IMR-90 (cell line): ENCODE measurements around the gene SMTNL1. TPM values are rescaled to one million over a fixed set of nuclear protein-coding genes. Genes with fewer than 3 reads are reported as not detected.

Experiments
- ATAC-seq: fragments of 200-7000 bp; cut with Tn5 transposase; 2 replicates; pipeline ENCODE4 v1.9.1; 2020; ENCODE audit warnings: low read depth, mild to moderate bottlenecking, moderate library complexity
- BruUV-seq: library from RNA; stranded (reverse); fragments of 400-500 nt; replicated peaks from 2 replicates; lab custom pipeline; 2021; lab: Mats Ljungman, UMichigan
- CTCF ChIA-PET: fragments of 300-600 bp; formaldehyde crosslinking; extraction: SDS; loops from one replicate; lab custom pipeline; 2021; ENCODE audit warnings: antibody characterized with exemption; lab: Yijun Ruan, JAX
- POLR2A ChIA-PET: fragments of 300-600 bp; sonication (Branson Sonifier 250); formaldehyde crosslinking; loops from one replicate; lab custom pipeline; 2022; ENCODE audit warnings: antibody characterized with exemption; ENCODE audit not compliant: unreplicated experiment; lab: Charles Lee
- DNase-seq: peaks from one replicate; pipeline ENCODE4 v3.0.0; 2013
- H2AFZ ChIP-seq: replicated peaks from 2 replicates; pipeline ENCODE3; 2013; ENCODE audit warnings: low read length, mild to moderate bottlenecking; ENCODE audit not compliant: poor library complexity
- H2AK5ac ChIP-seq: 2 replicates; pipeline ENCODE4 v1.6.1; 2013; ENCODE audit warnings: low read depth, low read length, inconsistent platforms
- H2AK9ac ChIP-seq: replicated peaks from 2 replicates; pipeline ENCODE3; 2013; ENCODE audit warnings: mild to moderate bottlenecking, low read depth, low read length, moderate library complexity; ENCODE audit not compliant: poor library complexity
- H2BK120ac ChIP-seq: 2 replicates; pipeline ENCODE4 v1.6.1; 2013; ENCODE audit warnings: low read depth, low read length, inconsistent platforms
- H2BK15ac ChIP-seq: 3 replicates; pipeline ENCODE4 v1.6.1; 2013; ENCODE audit warnings: low read depth, low read length, inconsistent platforms
- H2BK20ac ChIP-seq: 2 replicates; pipeline ENCODE4 v1.6.1; 2013; ENCODE audit warnings: low read depth, mild to moderate bottlenecking, inconsistent platforms, low read length, moderate library complexity
- H2BK5ac ChIP-seq: 2 replicates; pipeline ENCODE4 v1.6.1; 2013; ENCODE audit warnings: mild to moderate bottlenecking, low read depth, low read length, inconsistent platforms; ENCODE audit not compliant: poor library complexity, severe bottlenecking
- H3K14ac ChIP-seq: replicated peaks from 2 replicates; pipeline ENCODE4 v1.6.1; 2013; ENCODE audit warnings: low read depth, low read length, inconsistent platforms
- H3K18ac ChIP-seq: 2 replicates; pipeline ENCODE4 v1.6.1; 2013; ENCODE audit warnings: low read depth, low read length, control low read depth
- H3K23ac ChIP-seq: 2 replicates; pipeline ENCODE4 v1.6.1; 2013; ENCODE audit warnings: low read depth, low read length, inconsistent platforms
- H3K27ac ChIP-seq: 2 replicates; pipeline ENCODE4 v1.5.1; 2013; ENCODE audit warnings: mild to moderate bottlenecking, control low read depth, low read length; ENCODE audit not compliant: insufficient read depth
- H3K27me3 ChIP-seq: 2 replicates; pipeline ENCODE4 v1.6.1; 2013; ENCODE audit warnings: low read length; ENCODE audit not compliant: control insufficient read depth, insufficient read depth
- H3K36me3 ChIP-seq: 2 replicates; pipeline ENCODE4 v1.6.1; 2013; ENCODE audit warnings: low read length, mixed read lengths; ENCODE audit not compliant: control insufficient read depth, insufficient read depth
- H3K4ac ChIP-seq: 2 replicates; pipeline ENCODE4 v1.6.1; 2013; ENCODE audit warnings: low read depth, low read length, inconsistent platforms
- H3K4me1 ChIP-seq: 2 replicates; pipeline ENCODE4 v1.6.1; 2013; ENCODE audit warnings: low read length, mixed read lengths; ENCODE audit not compliant: control insufficient read depth, insufficient read depth
- H3K4me2 ChIP-seq: 2 replicates; pipeline ENCODE4 v1.6.1; 2013; ENCODE audit warnings: low read depth, mild to moderate bottlenecking, control low read depth, low read length, moderate library complexity
- H3K4me3 ChIP-seq: 2 replicates; pipeline ENCODE4 v1.5.1; 2013; ENCODE audit warnings: low read depth, mild to moderate bottlenecking, control low read depth, low read length, moderate library complexity; ENCODE audit not compliant: insufficient read depth
- H3K56ac ChIP-seq: 2 replicates; pipeline ENCODE4 v1.6.1; 2013; ENCODE audit warnings: low read length, inconsistent platforms; ENCODE audit not compliant: insufficient read depth; ENCODE audit errors: extremely low read depth
- H3K79me1 ChIP-seq, 2 experiments: 2 replicates each; pipeline ENCODE4 v1.6.1; 2013; ENCODE audit warnings: low read length in 2 of 2, inconsistent platforms in 1 of 2, low read depth in 1 of 2
- H3K9ac ChIP-seq: 2 replicates; pipeline ENCODE4 v1.6.1; 2013; ENCODE audit warnings: low read depth, low read length, control low read depth
- H3K9me1 ChIP-seq: 2 replicates; pipeline ENCODE4 v1.6.1; 2013; ENCODE audit warnings: low read length, inconsistent platforms; ENCODE audit not compliant: insufficient read depth
- H3K9me3 ChIP-seq: 2 replicates; pipeline ENCODE4 v1.6.1; 2013; ENCODE audit warnings: low read length; ENCODE audit not compliant: control insufficient read depth, insufficient read depth
- H4K20me1 ChIP-seq: 2 replicates; pipeline ENCODE4 v1.6.1; 2013; ENCODE audit warnings: low read length, inconsistent platforms; ENCODE audit not compliant: insufficient read depth
- H4K5ac ChIP-seq: 2 replicates; pipeline ENCODE4 v1.6.1; 2013; ENCODE audit warnings: mild to moderate bottlenecking, low read depth, low read length, control low read depth
- H4K8ac ChIP-seq, 2 experiments: 2 replicates each; pipeline ENCODE4 v1.6.1; 2013; ENCODE audit warnings: low read depth in 2 of 2, low read length in 2 of 2, control low read depth in 1 of 2, inconsistent platforms in 1 of 2
- H4K91ac ChIP-seq: 2 replicates; pipeline ENCODE4 v1.6.1; 2013; ENCODE audit warnings: low read depth, low read length, inconsistent platforms; ENCODE audit not compliant: insufficient read depth
- BHLHE40 ChIP-seq: fragments of 150-350 bp; IDR thresholded peaks from 2 replicates; pipeline ENCODE4 v1.6.1; 2016; ENCODE audit warnings: mild to moderate bottlenecking, low read depth, low read length
- CEBPB ChIP-seq: IDR thresholded peaks from 2 replicates; pipeline ENCODE4 v1.6.1; 2012; ENCODE audit warnings: low read depth, low read length, improper control_type of control experiment
- CHD1 ChIP-seq: IDR thresholded peaks from 2 replicates; pipeline ENCODE4 v1.6.1; 2012; ENCODE audit warnings: low read depth, low read length, improper control_type of control experiment
- MAZ ChIP-seq: IDR thresholded peaks from 2 replicates; pipeline ENCODE4 v1.6.1; 2012; ENCODE audit warnings: low read depth, mild to moderate bottlenecking, low read length, improper control_type of control experiment, moderate library complexity, borderline replicate concordance
- NFE2L2 ChIP-seq: fragments of 150-350 bp; IDR thresholded peaks from 2 replicates; pipeline ENCODE4 v1.6.1; 2016; ENCODE audit warnings: low read depth, mild to moderate bottlenecking, low read length
- POLR2A ChIP-seq: IDR thresholded peaks from 2 replicates; pipeline ENCODE4 v1.6.1; 2012; ENCODE audit warnings: mild to moderate bottlenecking, low read depth, low read length
- RAD21 ChIP-seq: IDR thresholded peaks from 2 replicates; pipeline ENCODE4 v1.6.1; 2012; ENCODE audit warnings: low read length, improper control_type of control experiment
- RCOR1 ChIP-seq: IDR thresholded peaks from 2 replicates; pipeline ENCODE4 v1.6.1; 2012; ENCODE audit warnings: mild to moderate bottlenecking, low read length, improper control_type of control experiment; ENCODE audit not compliant: insufficient replicate concordance
- dilution Hi-C: fragments of 300-500 bp; cut with HindIII; formaldehyde crosslinking; loops from one replicate; pipeline ENCODE4 v1.14.3; 2018; ENCODE audit warnings: low sequenced_read_pairs; ENCODE audit not compliant: unreplicated experiment
- in situ Hi-C: fragments of 300-500 bp; cut with MboI; formaldehyde crosslinking; loops from 3 replicates; pipeline ENCODE4 v1.14.3; 2019; ENCODE audit warnings: low sequenced_read_pairs, inconsistent platforms, mixed read lengths
- intact Hi-C: fragments of 100-400 bp; cut with micrococcal nuclease; formaldehyde crosslinking; loops from 2 replicates; pipeline ENCODE4 v1.10.0; 2022
- polyA plus RNA-seq, 3 experiments: library from polyadenylated mRNA; depleted of rRNA; stranded (reverse); fragments of >200 nt; gene quantifications; 2 replicates each; pipeline ENCODE4 v1.2.3, GENCODE V29; 2012; ENCODE audit warnings: low replicate concordance in 1 of 3
- total RNA-seq: library from RNA; depleted of rRNA; stranded (reverse); fragments of >200 nt; gene quantifications from 2 replicates; pipeline ENCODE4 v1.2.3, GENCODE V29; 2012
- TF ChIP-seq, protein P1 (sequence below): fragments of 150-350 bp; IDR thresholded peaks from 2 replicates; pipeline ENCODE4 v1.6.1; 2017; ENCODE audit warnings: mild to moderate bottlenecking, antibody characterized with exemption, low read length, low read depth
- TF ChIP-seq, protein P2 (sequence below): fragments of 150-350 bp; IDR thresholded peaks from 2 replicates; pipeline ENCODE4 v1.6.1; 2016; ENCODE audit warnings: low read depth, mild to moderate bottlenecking, low read length, moderate library complexity, borderline replicate concordance

Gene SMTNL1
- total and polyA plus RNA-seq, 2 of the 4 experiments (the other 2 are of a cell fraction), result not detected

DNA sequence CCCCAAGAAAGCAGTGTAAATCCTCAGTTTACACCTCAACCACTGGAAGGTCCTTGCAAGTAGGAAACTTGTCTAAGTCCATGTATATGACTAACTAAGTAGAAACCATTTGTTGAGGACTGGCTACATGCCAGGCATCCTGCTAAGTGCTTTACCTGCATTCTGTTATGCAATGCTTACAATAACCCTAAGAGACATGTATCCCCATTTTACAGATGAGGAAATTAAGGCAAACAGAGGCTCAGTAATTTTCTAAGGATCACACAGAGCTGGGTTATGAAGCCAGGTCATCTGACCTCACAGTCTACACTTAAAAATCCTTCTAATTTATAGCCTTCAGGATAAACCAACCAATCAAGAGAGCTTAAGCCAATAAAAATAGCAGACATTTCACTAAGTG is 8.4 kb upstream of the SMTNL1 start:
- ChIA-PET POLR2A (interaction anchor here (0.6 kb wide), 1 partner anchor 193 kb away, joined by 3 read pairs; the partner anchor contains the start of gene SSRP1), CTCF (interaction anchor here (1.5 kb wide), 1 partner anchor 71 kb away, joined by 3 read pairs; no protein-coding TSS in a partner anchor)
- Histone ChIP-seq H2BK5ac (no peak overlapping the region), H3K9ac (no peak overlapping the region), H2AK9ac (no peak overlapping the region), H2BK15ac (no peak overlapping the region), H3K27me3 (no peaks in the 10 kb centered on the region), H2BK120ac (no peak overlapping the region), H3K18ac (no peak overlapping the region), H4K20me1 (peaks cover 8% of the 10 kb centered on the region; the same call in 1 of the 2 replicates), H2BK20ac (no peak overlapping the region), H4K8ac (no peak overlapping the region), H3K14ac (no peak overlapping the region), H3K79me1 (peaks cover 21 to 33% of the 10 kb centered on the region in 2 experiments), H4K91ac (no peak overlapping the region), H3K4me1 (peaks cover 5% of the 10 kb centered on the region; the same call in 1 of the 2 replicates), H2AFZ (no peak overlapping the region), H3K4ac (no peak overlapping the region), H3K36me3 (peaks cover 4% of the 10 kb centered on the region; the same call in 1 of the 2 replicates), H3K9me1 (no peaks in the 10 kb centered on the region), H3K4me3 (no peak overlapping the region), H3K23ac (no peak overlapping the region), H3K56ac (no peak overlapping the region), H3K9me3 (no peaks in the 10 kb centered on the region), H3K4me2 (no peak overlapping the region), H3K27ac (no peak overlapping the region), H2AK5ac (no peak overlapping the region), H4K5ac (no peak overlapping the region)
- in situ Hi-C loops (loop anchor here (5.0 kb wide), 2 partner anchors 72 to 187 kb away; no protein-coding TSS in a partner anchor), dilution Hi-C loops (no loop called here), intact Hi-C loops (no loop called here)
- DNase-seq, result no peak
- TF ChIP-seq NFE2L2 (no peak), RCOR1 (no peak), BHLHE40 (no peak), MAZ (no peak), CEBPB (no peak), RAD21 (no peak), CHD1 (no peak), POLR2A (no peak)
- TF ChIP-seq, protein P1, sequence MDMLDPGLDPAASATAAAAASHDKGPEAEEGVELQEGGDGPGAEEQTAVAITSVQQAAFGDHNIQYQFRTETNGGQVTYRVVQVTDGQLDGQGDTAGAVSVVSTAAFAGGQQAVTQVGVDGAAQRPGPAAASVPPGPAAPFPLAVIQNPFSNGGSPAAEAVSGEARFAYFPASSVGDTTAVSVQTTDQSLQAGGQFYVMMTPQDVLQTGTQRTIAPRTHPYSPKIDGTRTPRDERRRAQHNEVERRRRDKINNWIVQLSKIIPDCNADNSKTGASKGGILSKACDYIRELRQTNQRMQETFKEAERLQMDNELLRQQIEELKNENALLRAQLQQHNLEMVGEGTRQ, result no peak
- TF ChIP-seq, protein P2, sequence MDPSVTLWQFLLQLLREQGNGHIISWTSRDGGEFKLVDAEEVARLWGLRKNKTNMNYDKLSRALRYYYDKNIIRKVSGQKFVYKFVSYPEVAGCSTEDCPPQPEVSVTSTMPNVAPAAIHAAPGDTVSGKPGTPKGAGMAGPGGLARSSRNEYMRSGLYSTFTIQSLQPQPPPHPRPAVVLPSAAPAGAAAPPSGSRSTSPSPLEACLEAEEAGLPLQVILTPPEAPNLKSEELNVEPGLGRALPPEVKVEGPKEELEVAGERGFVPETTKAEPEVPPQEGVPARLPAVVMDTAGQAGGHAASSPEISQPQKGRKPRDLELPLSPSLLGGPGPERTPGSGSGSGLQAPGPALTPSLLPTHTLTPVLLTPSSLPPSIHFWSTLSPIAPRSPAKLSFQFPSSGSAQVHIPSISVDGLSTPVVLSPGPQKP, result no peak
- BruUV-seq, result no TSS peak
- no peak for ATAC-seq
